ENCODE measurements around the gene TMEM89. TPM values are rescaled to one million over a fixed set of nuclear protein-coding genes. Genes with fewer than 3 reads are reported as not detected.
A peak's percentile ranks its signal among the peaks of the same experiment; 100 is the strongest.

Gene TMEM89
- total RNA-seq, 8 experiments from 2014 or later: not detected

- WGBS, 10 experiments: 80 to 100% (median 90%) methylated on average over 1 to 2 of the region's 12 CpGs; no CpG with 5 or more reads in 6 of the 10 experiments
- ATAC-seq (replicated peaks in 6 of 8): no peak
- in situ Hi-C loops (cut with MboI; ENCODE audit: low pct_unique_long_range_greater_than_20kb in 2 of 9, low sequenced_read_pairs in 9 of 9, unreplicated experiment in 9 of 9): no loop called here
- Histone ChIP-seq H3K4me3 (no peak overlapping the region), H3K4me1 (replicated peaks in 1 of 2) (peaks cover 20 to 22% of the 10 kb centered on the region in 2 donors), H3K27ac (no peak overlapping the region)
Observed at GRCh38 chr3:48655063-48655462, 33.5 kb upstream of the TMEM89 start.

- WGBS, 10 experiments: 88 to 100% (median 97%) methylated on average over 1 to 8 of the region's 15 CpGs; no CpG with 5 or more reads in 4 of the 10 experiments
- no peak for ATAC-seq (replicated peaks in 6 of 8)
- Histone ChIP-seq H3K27ac (no peak overlapping the region), H3K4me3 (no peak overlapping the region), H3K4me1 (replicated peaks in 1 of 2) (peaks cover 17 to 19% of the 10 kb centered on the region in 2 donors)
- in situ Hi-C loops (cut with MboI; ENCODE audit: low pct_unique_long_range_greater_than_20kb in 2 of 9, low sequenced_read_pairs in 9 of 9, unreplicated experiment in 9 of 9): no loop called here
Observed at GRCh38 chr3:48652923-48653715, 31.6 kb upstream of the TMEM89 start.

- 30 to 100% (median 50%) methylated on average over 1 to 6 of the region's 11 CpGs; no CpG with 5 or more reads in 6 of the 10 experiments for WGBS, 10 experiments
- Histone ChIP-seq H3K4me3 (no peak overlapping the region), H3K4me1 (replicated peaks in 1 of 2) (peaks cover 8 to 11% of the 10 kb centered on the region in 2 donors), H3K27ac (no peak overlapping the region)
- in situ Hi-C loops (cut with MboI; ENCODE audit: low pct_unique_long_range_greater_than_20kb in 2 of 9, low sequenced_read_pairs in 9 of 9, unreplicated experiment in 9 of 9): no loop called here
- ATAC-seq (replicated peaks in 6 of 8): peak in 1 of 8 experiments; percentile 6
Observed at GRCh38 chr3:48651771-48652170, 30.2 kb upstream of the TMEM89 start.

- no peak overlapping the region for H3K4me3 ChIP-seq
- in situ Hi-C loops (cut with MboI; ENCODE audit: low pct_unique_long_range_greater_than_20kb in 2 of 9, low sequenced_read_pairs in 9 of 9, unreplicated experiment in 9 of 9): no loop called here
- 71 to 94% (median 86%) methylated on average over 3 to 11 of the region's 12 CpGs; no CpG with 5 or more reads in 6 of the 10 experiments for WGBS, 10 experiments
- no peak for ATAC-seq (replicated peaks in 6 of 8)
- no peak overlapping the region for H3K27ac ChIP-seq
- H3K4me1 ChIP-seq (replicated peaks in 1 of 2): peaks cover 3 to 5% of the 10 kb centered on the region in 2 donors
Observed at GRCh38 chr3:48650723-48651122, 29.2 kb upstream of the TMEM89 start.

- Histone ChIP-seq H3K4me1 (replicated peaks in 1 of 2) (no peaks in the 10 kb centered on the region), H3K4me3 (no peak overlapping the region), H3K27ac (no peak overlapping the region)
- WGBS, 10 experiments: 70 to 100% (median 85%) methylated on average over 1 to 2 of the region's 15 CpGs; no CpG with 5 or more reads in 6 of the 10 experiments
- in situ Hi-C loops (cut with MboI; ENCODE audit: low pct_unique_long_range_greater_than_20kb in 2 of 9, low sequenced_read_pairs in 9 of 9, unreplicated experiment in 9 of 9): no loop called here
- ATAC-seq (replicated peaks in 6 of 8): no peak
Observed at GRCh38 chr3:48648188-48648850, 26.8 kb upstream of the TMEM89 start.

- no peak overlapping the region for H3K4me3 ChIP-seq
- H3K4me1 ChIP-seq (replicated peaks in 1 of 2): no peaks in the 10 kb centered on the region
- in situ Hi-C loops (cut with MboI; ENCODE audit: low pct_unique_long_range_greater_than_20kb in 2 of 9, low sequenced_read_pairs in 9 of 9, unreplicated experiment in 9 of 9): no loop called here
- no peak overlapping the region for H3K27ac ChIP-seq
- WGBS, 10 experiments: 92% methylated on average over 2 of the region's 9 CpGs; no CpG with 5 or more reads in 9 of the 10 experiments
- ATAC-seq (replicated peaks in 6 of 8): no peak
Observed at GRCh38 chr3:48647714-48648113, 26.1 kb upstream of the TMEM89 start.

GRCh38 chr3:48644898-48645760, 23.6 kb upstream of the TMEM89 start:
- in situ Hi-C loops (cut with MboI; ENCODE audit: low pct_unique_long_range_greater_than_20kb in 2 of 9, low sequenced_read_pairs in 9 of 9, unreplicated experiment in 9 of 9): no loop called here
- no peak for ATAC-seq (replicated peaks in 6 of 8)
- 48 to 92% (median 80%) methylated on average over 1 to 9 of the region's 22 CpGs; no CpG with 5 or more reads in 7 of the 10 experiments for WGBS, 10 experiments
- no peak overlapping the region for H3K4me3 ChIP-seq
- no peak overlapping the region for H3K27ac ChIP-seq
- no peaks in the 10 kb centered on the region for H3K4me1 ChIP-seq (replicated peaks in 1 of 2)

GRCh38 chr3:48642605-48643004, 21.0 kb upstream of the TMEM89 start:
- Histone ChIP-seq H3K27ac (no peak overlapping the region), H3K4me1 (replicated peaks in 1 of 2) (no peaks in the 10 kb centered on the region), H3K4me3 (no peak overlapping the region)
- in situ Hi-C loops (cut with MboI; ENCODE audit: low pct_unique_long_range_greater_than_20kb in 2 of 9, low sequenced_read_pairs in 9 of 9, unreplicated experiment in 9 of 9): no loop called here
- WGBS, 10 experiments: 83 to 100% (median 95%) methylated on average over 2 to 5 of the region's 12 CpGs; no CpG with 5 or more reads in 6 of the 10 experiments
- ATAC-seq (replicated peaks in 6 of 8): peak in 1 of 8 experiments; percentile 23

- H3K4me1 ChIP-seq (replicated peaks in 1 of 2): peaks cover 2% of the 10 kb centered on the region in 2 donors
- in situ Hi-C loops (cut with MboI; ENCODE audit: low pct_unique_long_range_greater_than_20kb in 2 of 9, low sequenced_read_pairs in 9 of 9, unreplicated experiment in 9 of 9): no loop called here
- H3K4me3 ChIP-seq: no peak overlapping the region
- ATAC-seq (replicated peaks in 6 of 8): no peak
- no peak overlapping the region for H3K27ac ChIP-seq
- 47 to 100% (median 96%) methylated on average over 1 to 2 of the region's 3 CpGs; no CpG with 5 or more reads in 6 of the 10 experiments for WGBS, 10 experiments
Observed at GRCh38 chr3:48641396-48641795, 19.8 kb upstream of the TMEM89 start.

- in situ Hi-C loops (cut with MboI; ENCODE audit: low pct_unique_long_range_greater_than_20kb in 2 of 9, low sequenced_read_pairs in 9 of 9, unreplicated experiment in 9 of 9): no loop called here
- no peak overlapping the region for H3K4me3 ChIP-seq
- no peak for ATAC-seq (replicated peaks in 6 of 8)
Observed at GRCh38 chr3:48639944-48640606, 18.5 kb upstream of the TMEM89 start.

GRCh38 chr3:48637305-48637704, 15.7 kb upstream of the TMEM89 start:
- ATAC-seq (replicated peaks in 6 of 8): no peak

More at GRCh38 chr3:48639944-48640606, 18.5 kb upstream of the TMEM89 start:
- 77 to 80% methylated on average over 3 of the region's 38 CpGs; no CpG with 5 or more reads in 8 of the 10 experiments for WGBS, 10 experiments
- peaks cover 5 to 10% of the 10 kb centered on the region in 2 donors for H3K4me1 ChIP-seq (replicated peaks in 1 of 2)
- H3K27ac ChIP-seq: no peak overlapping the region

GRCh38 chr3:48636149-48636655, 14.6 kb upstream of the TMEM89 start:
- 0 to 63% (median 38%) methylated on average over 2 to 8 of the region's 10 CpGs; no CpG with 5 or more reads in 2 of the 10 experiments for WGBS, 10 experiments
- Histone ChIP-seq H3K4me1 (replicated peaks in 1 of 2) (peaks cover 10 to 15% of the 10 kb centered on the region in 2 donors), H3K4me3 (peak overlapping the region in 4 of 5 donors; percentile 55 to 89 (median 70)), H3K27ac (peak overlapping the region in 1 of 2 donors; percentile 43)
- in situ Hi-C loops (cut with MboI; ENCODE audit: low pct_unique_long_range_greater_than_20kb in 2 of 9, low sequenced_read_pairs in 9 of 9, unreplicated experiment in 9 of 9): no loop called here
- ATAC-seq (replicated peaks in 6 of 8): no peak

More at GRCh38 chr3:48637305-48637704, 15.7 kb upstream of the TMEM89 start:
- Histone ChIP-seq H3K4me3 (no peak overlapping the region), H3K27ac (no peak overlapping the region), H3K4me1 (replicated peaks in 1 of 2) (peaks cover 10 to 15% of the 10 kb centered on the region in 2 donors)
- in situ Hi-C loops (cut with MboI; ENCODE audit: low pct_unique_long_range_greater_than_20kb in 2 of 9, low sequenced_read_pairs in 9 of 9, unreplicated experiment in 9 of 9): no loop called here
- WGBS, 10 experiments: 43 to 87% (median 84%) methylated on average over 1 to 3 of the region's 6 CpGs; no CpG with 5 or more reads in 4 of the 10 experiments
